GM12864 (cell line): ENCODE data around the gene GEMIN8.
A peak's percentile ranks its signal among the peaks of the same experiment; 100 is the strongest.

Source experiments
- DNase-seq: peaks from one replicate; pipeline ENCODE4 v3.0.0-alpha.2; 2011; ENCODE audit warnings: low read depth
- H3K4me3 ChIP-seq: 2 replicates; pipeline ENCODE4 v1.5.1; 2011; ENCODE audit warnings: mild to moderate bottlenecking, low read depth, low read length, control low read depth
- TF ChIP-seq, protein P1 (sequence below): IDR thresholded peaks from 2 replicates; pipeline ENCODE4 v1.5.1; 2011; ENCODE audit warnings: low read depth, mild to moderate bottlenecking, moderate library complexity, low read length, control low read depth, inconsistent platforms; ENCODE audit errors: missing control alignments

Gene GEMIN8, protein sequence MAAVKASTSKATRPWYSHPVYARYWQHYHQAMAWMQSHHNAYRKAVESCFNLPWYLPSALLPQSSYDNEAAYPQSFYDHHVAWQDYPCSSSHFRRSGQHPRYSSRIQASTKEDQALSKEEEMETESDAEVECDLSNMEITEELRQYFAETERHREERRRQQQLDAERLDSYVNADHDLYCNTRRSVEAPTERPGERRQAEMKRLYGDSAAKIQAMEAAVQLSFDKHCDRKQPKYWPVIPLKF

DNA sequence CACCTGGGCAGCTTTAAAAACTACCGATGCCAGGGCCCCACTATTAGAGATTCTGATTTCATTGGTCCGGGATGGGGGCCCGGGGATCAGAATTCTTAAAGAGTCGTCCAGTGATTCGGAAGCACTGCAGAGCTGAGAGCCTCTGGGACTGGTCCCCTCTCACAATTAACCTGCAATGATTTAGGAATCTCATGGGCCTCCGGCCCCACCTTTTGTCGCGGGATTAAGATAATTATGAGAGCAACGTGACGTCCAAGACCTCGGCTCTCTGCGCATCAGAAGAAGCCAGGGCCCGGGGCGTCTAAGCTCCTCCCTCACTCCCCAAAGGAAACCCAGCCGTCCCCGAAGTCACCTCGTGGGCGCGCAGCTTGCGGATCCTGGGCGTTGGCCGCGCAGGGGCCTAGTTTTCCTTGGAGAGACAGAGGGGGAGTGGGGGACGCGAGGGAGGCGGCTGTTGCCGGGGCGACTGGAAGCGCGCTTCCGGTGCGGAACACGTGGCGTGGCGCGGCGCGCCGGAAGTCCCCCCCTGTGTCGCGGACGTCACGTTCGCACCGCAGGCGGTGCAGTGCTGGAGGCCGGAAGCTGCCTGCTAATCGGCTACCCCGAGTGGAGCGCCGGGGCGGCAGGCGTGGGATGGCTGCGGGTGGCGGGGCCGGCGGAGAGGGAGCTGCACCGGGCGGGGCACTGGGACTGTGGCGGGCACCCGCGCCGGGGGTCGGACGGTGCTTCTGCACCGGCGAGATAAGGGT, at the start of gene GEMIN8:
TSS of gene GEMIN8 (minus strand) at position 468 of the 749 bp plus-strand sequence. CDS start 8,414 bp downstream, outside the sequence.
- peak; percentile 53 for DNase-seq
- TF ChIP-seq, protein P1, sequence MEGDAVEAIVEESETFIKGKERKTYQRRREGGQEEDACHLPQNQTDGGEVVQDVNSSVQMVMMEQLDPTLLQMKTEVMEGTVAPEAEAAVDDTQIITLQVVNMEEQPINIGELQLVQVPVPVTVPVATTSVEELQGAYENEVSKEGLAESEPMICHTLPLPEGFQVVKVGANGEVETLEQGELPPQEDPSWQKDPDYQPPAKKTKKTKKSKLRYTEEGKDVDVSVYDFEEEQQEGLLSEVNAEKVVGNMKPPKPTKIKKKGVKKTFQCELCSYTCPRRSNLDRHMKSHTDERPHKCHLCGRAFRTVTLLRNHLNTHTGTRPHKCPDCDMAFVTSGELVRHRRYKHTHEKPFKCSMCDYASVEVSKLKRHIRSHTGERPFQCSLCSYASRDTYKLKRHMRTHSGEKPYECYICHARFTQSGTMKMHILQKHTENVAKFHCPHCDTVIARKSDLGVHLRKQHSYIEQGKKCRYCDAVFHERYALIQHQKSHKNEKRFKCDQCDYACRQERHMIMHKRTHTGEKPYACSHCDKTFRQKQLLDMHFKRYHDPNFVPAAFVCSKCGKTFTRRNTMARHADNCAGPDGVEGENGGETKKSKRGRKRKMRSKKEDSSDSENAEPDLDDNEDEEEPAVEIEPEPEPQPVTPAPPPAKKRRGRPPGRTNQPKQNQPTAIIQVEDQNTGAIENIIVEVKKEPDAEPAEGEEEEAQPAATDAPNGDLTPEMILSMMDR, result no peak
- H3K4me3 ChIP-seq, result peak within 1 kb of the TSS; percentile 81

DNA sequence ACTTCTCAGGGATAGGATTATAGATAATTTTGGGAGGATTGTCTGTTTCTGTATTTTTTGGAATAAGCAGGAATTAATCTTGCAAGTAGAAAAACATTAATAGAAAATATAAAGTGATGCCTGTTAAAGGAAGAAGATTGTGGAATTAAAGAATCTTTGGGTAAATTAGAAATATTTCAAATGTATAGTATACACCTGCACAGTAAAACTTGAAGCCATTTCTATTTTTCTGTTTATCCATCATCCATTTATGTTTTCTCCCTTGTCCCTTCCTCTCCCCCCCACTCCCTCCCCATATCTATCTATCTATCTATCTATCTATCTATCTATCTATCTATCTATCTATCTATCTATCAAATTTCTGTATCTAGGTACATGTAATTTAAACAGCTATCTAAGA, 46.9 kb upstream of the GEMIN8 start:
- H3K4me3 ChIP-seq, result no peak overlapping the region
- TF ChIP-seq, protein P1, result no peak
- no peak for DNase-seq

DNA sequence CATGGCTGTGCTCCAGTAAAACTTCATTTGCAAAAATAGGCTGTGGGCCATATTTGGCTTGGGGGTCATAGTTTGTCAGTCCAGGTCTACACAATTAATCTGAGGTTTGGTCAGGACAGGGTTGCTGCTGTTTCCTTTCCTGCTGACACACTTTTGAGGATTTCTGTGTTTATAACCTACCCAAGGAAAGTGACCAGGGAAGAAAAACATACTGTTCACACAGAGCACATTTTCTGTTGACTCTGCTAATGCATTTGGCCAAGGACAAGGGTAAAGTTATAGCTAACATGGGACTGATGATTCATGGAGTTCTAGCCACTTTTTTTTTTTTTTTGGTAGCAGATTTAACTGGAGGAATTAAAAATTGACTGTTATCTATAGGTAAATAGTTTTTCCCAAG, 43.9 kb upstream of the GEMIN8 start:
- TF ChIP-seq, protein P1, result no peak
- no peak for DNase-seq

DNA sequence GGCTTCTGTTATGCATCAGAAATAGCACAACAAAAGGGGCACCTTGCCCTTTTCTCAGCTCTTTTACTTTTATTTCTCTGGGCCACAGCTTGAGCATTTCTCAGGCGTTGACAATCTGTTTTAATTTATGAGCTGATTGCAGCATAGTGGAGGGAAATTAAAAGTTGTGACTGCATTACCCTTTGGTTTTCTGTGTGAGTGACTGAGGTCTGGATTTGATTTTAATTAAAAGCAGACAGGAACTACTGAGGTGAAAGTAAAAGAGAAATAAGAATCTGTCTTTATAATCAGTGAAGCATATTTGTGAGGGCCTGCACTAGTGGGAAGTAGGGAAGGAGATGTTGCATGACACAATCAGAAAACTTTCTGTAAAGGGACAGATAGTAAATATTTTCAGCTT, 43.4 kb upstream of the GEMIN8 start:
- TF ChIP-seq, protein P1, result no peak
- H3K4me3 ChIP-seq, result no peak overlapping the region
- no peak for DNase-seq

More for the DNA sequence above, 43.9 kb upstream of the GEMIN8 start:
- H3K4me3 ChIP-seq, result no peak overlapping the region

DNA sequence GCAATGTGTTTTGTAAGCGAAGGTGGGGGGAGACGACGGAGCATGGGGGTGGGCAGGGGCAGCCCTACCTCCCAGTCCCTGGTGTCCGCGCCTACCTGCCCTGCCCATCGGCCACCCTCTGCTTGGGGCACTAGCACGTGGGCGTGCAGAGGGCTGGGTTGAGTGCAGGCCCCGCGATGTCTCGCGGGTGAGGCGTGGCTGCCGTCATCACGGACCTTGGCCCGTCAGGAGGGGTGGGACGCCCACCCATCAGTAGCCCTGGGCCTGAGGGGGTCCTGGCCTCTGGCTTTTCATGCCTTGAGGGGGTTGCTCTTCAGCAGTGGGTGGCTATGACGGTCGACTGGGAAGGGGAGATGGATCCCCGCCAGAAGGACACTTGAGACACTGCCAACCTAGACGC, 36.1 kb upstream of the GEMIN8 start:
- no peak for DNase-seq
- no peak overlapping the region for H3K4me3 ChIP-seq
- TF ChIP-seq, protein P1, result no peak

DNA sequence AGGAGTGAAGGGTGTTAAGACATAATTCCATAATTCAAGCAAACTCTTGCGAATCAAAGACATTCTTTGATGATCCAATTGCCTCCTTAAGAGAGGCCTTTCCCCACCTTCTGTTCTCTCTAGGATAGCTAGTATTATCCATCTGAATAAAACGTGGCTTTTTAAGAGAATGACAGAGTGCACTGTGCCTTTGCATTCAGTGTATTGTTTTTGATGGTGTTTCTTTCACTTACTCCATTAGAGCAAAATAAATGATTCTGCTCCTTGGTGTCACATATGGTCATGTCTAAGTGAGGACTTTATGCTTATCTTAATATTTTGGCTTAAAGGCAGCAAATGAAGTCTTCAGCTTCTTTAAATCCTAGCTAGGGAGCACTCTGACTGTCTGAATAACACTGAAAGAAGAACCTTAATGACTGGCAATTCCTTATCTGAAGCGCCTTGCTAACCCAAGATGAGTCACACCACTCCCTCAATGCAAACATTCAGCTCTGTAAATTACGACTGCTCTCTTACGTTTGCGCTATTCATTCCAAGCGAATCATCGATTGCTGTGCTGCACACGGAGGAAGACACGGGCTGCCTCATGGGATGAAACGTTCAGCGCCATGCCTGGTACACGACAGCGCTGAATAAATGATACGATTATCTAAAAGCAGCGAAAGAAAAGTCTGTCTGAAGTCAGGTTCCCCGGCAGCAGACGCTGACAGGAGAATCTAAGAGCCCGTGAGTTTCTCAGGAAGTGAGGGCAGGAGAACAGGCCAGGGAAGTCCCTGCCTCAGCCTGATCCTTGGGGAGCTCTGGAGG, 35.1 kb upstream of the GEMIN8 start:
- DNase-seq, result no peak
- no peak overlapping the region for H3K4me3 ChIP-seq
- TF ChIP-seq, protein P1, result no peak
